ENCODE data around the gene CYTH3. TPM values are rescaled to one million over a fixed set of nuclear protein-coding genes. Genes with fewer than 3 reads are reported as not detected.
A peak's percentile ranks its signal among the peaks of the same experiment; 100 is the strongest.

CYTH3 gene
- total and polyA plus RNA-seq, 2 of the 13 experiments (the other 11 are each of a cell fraction or from before 2014, with no cell fraction given), result 3.1 to 3.8 TPM

GRCh38 chr7:6272481-6273323 lies at the start of gene CYTH3 (continued):
- no peak for TF ChIP-seq FOXP4 (CRISPR knock-in tag; IDR thresholded peaks at IDR 0.05)
- no peak for TF ChIP-seq MIXL1 (CRISPR knock-in tag; IDR thresholded peaks at IDR 0.05)
- no peak for TF ChIP-seq ZBTB33 (CRISPR knock-in tag; IDR thresholded peaks at IDR 0.05)
- TF ChIP-seq TRIM24 (CRISPR knock-in tag; IDR thresholded peaks at IDR 0.05), result no peak
- no peak; the same call in 2 of the 3 replicates for TF ChIP-seq MXI1 (IDR thresholded peaks at IDR 0.05; ENCODE audit: borderline replicate concordance, low read depth, low read length)
- TF ChIP-seq ZNF674 (CRISPR knock-in tag; IDR thresholded peaks at IDR 0.05; ENCODE audit: low read depth), result no peak
- TF ChIP-seq ZNF75D (CRISPR knock-in tag; IDR thresholded peaks at IDR 0.05; ENCODE audit: borderline replicate concordance), result no peak
- TF ChIP-seq NBN (conservative IDR thresholded peaks at IDR 0.05), result no peak
- TF ChIP-seq TFE3 (CRISPR knock-in tag; IDR thresholded peaks at IDR 0.05), result no peak
- TF ChIP-seq DNMT1 (CRISPR knock-in tag; IDR thresholded peaks at IDR 0.05), result 0 out of 2 replicates have a peak, but pooled peaks have one; percentile 20
- TF ChIP-seq SCMH1 (CRISPR knock-in tag; IDR thresholded peaks at IDR 0.05; ENCODE audit: borderline replicate concordance), result no peak
- TF ChIP-seq ZNF577 (CRISPR knock-in tag; IDR thresholded peaks at IDR 0.05; ENCODE audit: borderline replicate concordance, low read depth), result no peak
- TF ChIP-seq TCF7L2 (IDR thresholded peaks at IDR 0.05; ENCODE audit: low read depth, low read length), result no peak
- peak; percentile 51 for TF ChIP-seq GABPB1 (CRISPR knock-in tag; IDR thresholded peaks at IDR 0.05)
- no peak for TF ChIP-seq NFYB (CRISPR knock-in tag; IDR thresholded peaks at IDR 0.05)
- TF ChIP-seq MAFF (IDR thresholded peaks at IDR 0.05; ENCODE audit: low read depth, low read length), result no peak
- TF ChIP-seq ZNF672 (CRISPR knock-in tag; IDR thresholded peaks at IDR 0.05), result no peak
- peak; percentile 85 for TF ChIP-seq ZNF687 (CRISPR knock-in tag; IDR thresholded peaks at IDR 0.05)
- no peak for TF ChIP-seq ZNF530 (CRISPR knock-in tag; IDR thresholded peaks at IDR 0.05; ENCODE audit: low read depth)
- TF ChIP-seq U2AF1 (optimal IDR thresholded peaks at IDR 0.05; ENCODE audit: low read depth, low read length), result no peak
- peak; percentile 54; the same call in 1 of the 2 replicates for TF ChIP-seq ZNF263 (CRISPR knock-in tag; IDR thresholded peaks at IDR 0.05)
